Activated naive CD8-positive, alpha-beta T cell treated with anti-CD3 and anti-CD28 coated beads for 36 hours (primary cell): ENCODE measurements around the gene ZNF135. TPM values are rescaled to one million over a fixed set of nuclear protein-coding genes. Genes with fewer than 3 reads are reported as not detected.
A peak's percentile ranks its signal among the peaks of the same experiment; 100 is the strongest.

Source experiments
- DNase-seq: peaks from one replicate; pipeline ENCODE4 v3.0.0; 2021
- H3K27ac Mint-ChIP-seq: one replicate; pipeline ENCODE4 v1.8.0; 2022; ENCODE audit warnings: mild to moderate bottlenecking, moderate library complexity, mixed read lengths
- H3K27me3 Mint-ChIP-seq: one replicate; pipeline ENCODE4 v1.8.0; 2022; ENCODE audit warnings: mild to moderate bottlenecking, mixed read lengths
- H3K36me3 Mint-ChIP-seq: one replicate; pipeline ENCODE4 v1.8.0; 2021; ENCODE audit warnings: mild to moderate bottlenecking, mixed read lengths
- H3K4me1 Mint-ChIP-seq: one replicate; pipeline ENCODE4 v1.8.0; 2021; ENCODE audit warnings: mixed read lengths
- H3K4me3 Mint-ChIP-seq: one replicate; pipeline ENCODE4 v1.8.0; 2022; ENCODE audit warnings: mild to moderate bottlenecking, moderate library complexity, mixed read lengths
- H3K9me3 Mint-ChIP-seq: one replicate; pipeline ENCODE4 v1.8.0; 2022; ENCODE audit warnings: mixed read lengths
- total RNA-seq, 2 experiments: library from RNA; stranded (reverse); gene quantifications; one replicate each; pipeline ENCODE4 v1.2.3, GENCODE V29; 2021

ZNF135 gene
- 1 to 10 TPM; 2.4 to 2.5 TPM for total RNA-seq

DNA sequence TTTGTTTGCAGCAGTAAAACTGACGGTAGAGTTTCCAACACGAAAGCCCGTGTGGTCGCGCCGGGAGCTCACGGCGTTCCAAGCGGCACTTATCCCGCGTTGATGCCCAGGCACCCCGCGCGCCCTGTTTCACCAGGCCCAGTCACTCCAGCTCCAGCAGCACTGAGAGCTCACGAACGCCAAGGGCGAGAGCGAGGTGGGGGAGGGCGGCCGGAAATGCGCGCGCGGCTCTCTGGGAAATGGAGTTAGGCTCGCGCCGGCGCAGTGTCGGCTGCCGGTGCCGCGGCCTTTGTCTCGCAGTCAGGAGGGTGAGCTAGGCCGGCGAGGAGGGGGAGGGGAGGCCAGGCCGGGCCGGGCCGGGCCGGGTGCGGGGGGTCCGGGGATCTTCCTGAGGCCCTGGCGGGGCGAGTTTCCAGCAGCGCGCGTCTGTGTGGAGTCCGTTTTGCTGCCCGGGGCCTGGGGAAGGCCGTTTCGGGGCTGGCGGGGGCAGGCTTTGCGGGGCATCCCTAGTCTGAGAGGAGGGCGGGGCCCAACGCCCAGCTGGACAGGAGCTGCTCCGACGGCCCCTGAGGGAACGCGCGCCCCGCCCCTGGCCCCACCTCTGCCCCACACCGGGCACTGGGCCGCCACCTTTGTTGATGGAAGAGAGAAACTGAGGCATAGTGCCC, at the start of gene ZNF135:
TSS of gene ZNF135 (plus strand) at position 280 of the 668 bp plus-strand sequence. CDS start 721 bp downstream, outside the sequence.
- Mint-ChIP-seq H3K4me3 (peak within 1 kb of the TSS; percentile 78), H3K36me3 (peaks cover 64% of the 10 kb centered on the region), H3K27me3 (peaks cover 19% of the 10 kb centered on the region), H3K9me3 (peaks cover 39% of the 10 kb centered on the region), H3K4me1 (peaks cover 4% of the 10 kb centered on the region), H3K27ac (peak within 1 kb of the TSS; percentile 89)
- DNase-seq = peak; percentile 86

DNA sequence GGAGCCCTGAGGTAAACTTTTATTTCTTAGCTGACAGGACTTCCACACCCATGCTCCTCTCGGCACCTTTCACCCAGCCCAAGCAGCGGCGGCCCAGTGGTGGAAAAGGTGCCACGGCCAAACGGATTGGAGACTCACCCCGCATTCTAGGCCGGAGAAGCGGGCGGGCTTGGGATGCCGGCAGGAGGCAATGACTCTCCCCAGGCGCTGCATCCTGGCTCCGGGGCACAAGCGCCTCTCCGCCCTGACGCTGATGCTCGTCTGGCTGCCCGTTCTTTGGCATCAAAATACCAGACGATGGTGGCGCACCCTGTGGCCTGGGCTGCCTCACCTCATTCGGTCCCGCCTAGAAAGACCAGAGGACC, 49.8 kb upstream of the ZNF135 start:
- Mint-ChIP-seq H3K36me3 (peaks cover 51% of the 10 kb centered on the region), H3K4me1 (peaks cover 14% of the 10 kb centered on the region), H3K27me3 (peaks cover 9% of the 10 kb centered on the region), H3K27ac (no peak overlapping the region), H3K4me3 (peak overlapping the region; percentile 86), H3K9me3 (peaks cover 43% of the 10 kb centered on the region)
- no peak for DNase-seq

DNA sequence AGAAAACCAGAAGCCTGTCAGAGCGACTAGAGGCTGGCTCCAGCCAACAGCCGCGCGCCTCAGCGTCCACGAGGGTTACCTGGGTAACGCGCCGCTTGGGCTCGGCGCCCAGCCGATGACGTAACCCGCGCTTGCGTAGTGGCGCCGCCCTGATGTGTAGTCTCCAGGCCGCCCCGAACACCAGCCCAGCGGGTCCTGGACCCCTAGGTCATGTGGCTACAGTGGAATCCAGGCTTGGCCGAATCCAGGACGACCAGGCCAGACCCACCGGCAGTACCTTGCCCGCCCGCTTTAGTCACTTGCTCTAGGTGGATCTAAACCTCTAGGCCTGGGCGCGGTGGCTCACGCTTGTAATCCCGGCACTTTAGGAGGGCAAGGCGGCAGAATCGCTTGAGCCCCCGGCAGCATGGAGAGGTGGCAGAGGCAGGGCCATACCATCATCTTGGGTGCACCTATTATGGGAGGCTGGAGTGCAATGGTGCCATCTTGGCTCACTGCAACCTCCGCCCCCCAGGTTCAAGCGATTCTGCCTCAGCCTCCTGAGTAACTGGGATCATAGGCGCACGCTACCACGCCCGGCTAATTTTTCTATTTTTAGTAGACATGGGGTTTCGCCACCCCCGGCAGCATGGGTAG, 49.3 kb upstream of the ZNF135 start:
- peaks cover 38% of the 10 kb centered on the region for H3K9me3 Mint-ChIP-seq
- H3K27me3 Mint-ChIP-seq = peaks cover 9% of the 10 kb centered on the region
- H3K36me3 Mint-ChIP-seq = peaks cover 46% of the 10 kb centered on the region
- peak overlapping the region; percentile 86 for H3K4me3 Mint-ChIP-seq
- peak; percentile 90 for DNase-seq
- H3K4me1 Mint-ChIP-seq = peaks cover 10% of the 10 kb centered on the region
- H3K27ac Mint-ChIP-seq = peak overlapping the region; percentile 86

DNA sequence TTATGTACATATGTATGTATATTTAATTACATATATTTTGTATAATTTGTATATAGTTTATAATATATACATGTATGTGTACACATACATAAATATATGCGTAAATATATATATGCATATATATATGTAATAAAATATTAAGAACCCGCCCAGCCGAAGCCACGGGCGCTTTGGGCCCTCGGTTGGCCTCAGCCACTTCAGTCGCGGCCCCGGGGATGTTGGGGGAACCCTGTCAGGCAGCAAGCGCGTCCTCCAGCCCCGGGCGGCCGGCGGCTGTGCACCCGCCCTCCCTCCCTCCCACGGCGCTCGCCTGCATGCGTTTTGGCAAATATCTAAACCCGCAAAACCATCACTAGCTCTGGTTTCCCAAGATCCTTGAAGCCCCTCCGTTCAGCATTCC, 48.6 kb upstream of the ZNF135 start:
- Mint-ChIP-seq H3K4me3 (peak overlapping the region; percentile 86), H3K9me3 (peaks cover 31% of the 10 kb centered on the region)

DNA sequence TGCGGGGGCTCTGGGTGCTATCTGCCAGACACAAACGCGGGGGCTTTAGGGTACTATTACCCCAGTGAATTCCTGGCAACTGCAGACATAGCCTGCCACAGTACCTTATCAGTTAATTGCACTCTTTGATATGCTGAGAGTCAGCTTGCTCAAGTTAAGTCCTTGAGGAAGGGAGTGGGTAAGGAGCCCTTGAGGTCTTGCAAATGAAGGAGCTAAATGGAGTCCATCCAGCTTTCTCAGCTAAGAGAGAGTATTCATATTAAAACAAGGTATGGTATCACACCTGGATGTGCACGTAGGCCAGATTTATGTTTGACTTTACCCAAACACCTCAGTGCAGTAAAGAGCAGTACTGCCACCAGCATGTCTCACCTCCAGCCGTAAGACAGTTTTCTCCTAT, 44.9 kb upstream of the ZNF135 start:
- Mint-ChIP-seq H3K27me3 (peaks cover 13% of the 10 kb centered on the region), H3K9me3 (peaks cover 8% of the 10 kb centered on the region), H3K4me1 (peaks cover 7% of the 10 kb centered on the region), H3K4me3 (no peak overlapping the region), H3K27ac (no peak overlapping the region), H3K36me3 (peaks cover 13% of the 10 kb centered on the region)
- no peak for DNase-seq

More for the DNA sequence above, 48.6 kb upstream of the ZNF135 start:
- H3K27ac Mint-ChIP-seq = peak overlapping the region; percentile 42
- peak; percentile 20 for DNase-seq
- H3K4me1 Mint-ChIP-seq = peaks cover 10% of the 10 kb centered on the region
- peaks cover 39% of the 10 kb centered on the region for H3K36me3 Mint-ChIP-seq
- H3K27me3 Mint-ChIP-seq = peaks cover 9% of the 10 kb centered on the region

DNA sequence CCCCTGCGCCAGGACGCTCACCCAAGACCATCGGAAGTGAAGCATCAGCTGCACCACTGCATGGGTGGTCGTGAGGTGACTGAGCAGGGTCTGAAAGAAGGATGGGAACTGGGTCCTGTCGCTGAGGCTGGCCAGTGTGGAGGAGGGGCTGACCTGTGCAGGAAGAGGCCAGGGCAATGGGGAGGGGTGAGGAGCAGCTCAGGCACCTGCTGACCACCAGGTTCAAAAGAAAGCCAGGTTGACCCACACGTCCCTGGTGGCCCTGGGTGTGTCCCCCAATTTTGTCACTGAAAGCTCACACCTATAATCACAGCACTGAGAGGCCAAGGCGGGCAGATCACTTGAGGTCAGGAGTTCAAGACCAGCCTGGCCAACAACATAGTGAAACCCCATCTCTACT, 39.0 kb upstream of the ZNF135 start:
- peaks cover 2% of the 10 kb centered on the region for H3K4me1 Mint-ChIP-seq
- H3K4me3 Mint-ChIP-seq = no peak overlapping the region
- H3K9me3 Mint-ChIP-seq = peaks cover 2% of the 10 kb centered on the region

DNA sequence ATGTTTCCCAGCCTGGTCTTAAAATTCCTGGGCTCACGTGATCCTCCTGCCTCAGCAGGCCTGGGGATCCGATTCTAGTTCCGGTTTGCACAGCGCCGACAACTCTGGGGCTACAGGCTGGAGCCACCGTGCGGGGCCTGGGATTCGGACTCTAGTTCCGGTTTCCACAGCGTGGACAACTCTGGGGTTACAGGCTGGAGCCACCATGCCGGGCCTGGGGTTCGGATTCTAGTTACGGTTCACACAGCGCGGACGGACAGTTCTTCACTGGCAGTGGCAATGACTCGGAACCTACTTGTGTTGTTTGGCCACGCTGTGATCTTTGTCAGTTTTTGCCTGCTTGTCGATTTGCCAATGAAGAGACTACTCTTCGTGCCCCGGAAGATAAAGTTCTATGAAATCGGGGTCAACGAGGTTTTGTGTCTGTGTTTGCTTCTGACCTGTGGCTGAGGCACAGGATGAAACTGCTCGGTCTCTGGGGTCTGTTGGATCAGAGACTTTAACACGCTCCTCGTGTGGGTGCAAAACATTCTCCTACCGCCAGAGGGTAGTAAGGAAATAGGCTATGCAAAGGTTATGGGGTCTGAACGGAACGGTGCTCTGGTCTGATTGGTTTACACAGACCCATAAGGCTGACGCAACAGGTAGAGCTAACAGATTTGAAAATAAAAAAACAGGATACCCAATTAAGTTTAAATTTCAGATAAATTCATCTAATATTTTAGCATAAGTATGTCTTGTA, 37.4 kb upstream of the ZNF135 start:
- Mint-ChIP-seq H3K27me3 (no peaks in the 10 kb centered on the region), H3K9me3 (peaks cover 2% of the 10 kb centered on the region), H3K36me3 (peaks cover 4% of the 10 kb centered on the region), H3K4me1 (peaks cover 2% of the 10 kb centered on the region), H3K27ac (peak overlapping the region; percentile 77), H3K4me3 (no peak overlapping the region)
- peak; percentile 68 for DNase-seq

More for the DNA sequence above, 39.0 kb upstream of the ZNF135 start:
- no peak for DNase-seq
- no peak overlapping the region for H3K27ac Mint-ChIP-seq
- H3K36me3 Mint-ChIP-seq = peaks cover 4% of the 10 kb centered on the region
- peaks cover 4% of the 10 kb centered on the region for H3K27me3 Mint-ChIP-seq

DNA sequence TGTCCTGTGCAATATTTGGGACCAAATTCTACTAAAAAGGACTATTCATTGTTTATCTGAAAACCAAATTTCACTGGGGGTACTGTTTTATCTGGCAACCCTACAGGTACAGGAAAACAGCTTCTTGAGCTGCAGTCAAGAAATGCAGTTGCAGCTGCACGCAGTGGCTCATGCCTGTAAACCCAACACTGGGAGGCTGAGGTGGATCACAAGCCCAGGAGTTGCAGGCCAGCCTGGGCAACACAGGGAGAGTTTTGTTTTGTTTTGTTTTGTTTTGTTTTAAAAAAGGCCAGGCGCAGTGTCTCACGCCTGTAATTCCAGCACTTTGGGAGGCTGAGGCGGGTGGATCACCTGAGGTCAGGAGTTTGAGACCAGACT, 36.8 kb upstream of the ZNF135 start:
- H3K27ac Mint-ChIP-seq = peak overlapping the region; percentile 77
- no peaks in the 10 kb centered on the region for H3K27me3 Mint-ChIP-seq
- H3K36me3 Mint-ChIP-seq = peaks cover 4% of the 10 kb centered on the region
- DNase-seq = no peak
- no peak overlapping the region for H3K4me3 Mint-ChIP-seq
- H3K9me3 Mint-ChIP-seq = peaks cover 2% of the 10 kb centered on the region
- peaks cover 2% of the 10 kb centered on the region for H3K4me1 Mint-ChIP-seq

DNA sequence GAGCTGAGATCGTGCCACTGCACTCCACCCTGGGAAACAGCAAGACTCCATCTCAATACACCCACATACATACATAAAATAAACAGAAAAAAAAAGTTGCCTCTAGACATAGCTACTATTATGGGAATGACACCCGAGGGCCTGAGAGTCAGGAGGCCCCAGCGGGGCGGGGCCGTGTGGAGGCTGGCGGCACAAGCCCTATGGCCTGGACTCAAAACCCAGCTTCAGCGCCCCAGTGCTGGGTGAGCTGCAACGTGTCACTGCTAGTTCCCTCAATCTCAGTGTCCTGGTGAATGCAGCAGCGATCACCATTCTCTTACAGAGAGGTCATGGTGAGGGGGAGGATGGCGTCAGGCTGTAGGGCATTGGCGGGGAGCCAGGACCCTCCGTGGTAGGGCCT, 34.4 kb upstream of the ZNF135 start:
- Mint-ChIP-seq H3K4me1 (peaks cover 2% of the 10 kb centered on the region), H3K4me3 (no peak overlapping the region), H3K9me3 (peaks cover 5% of the 10 kb centered on the region), H3K27me3 (peaks cover 10% of the 10 kb centered on the region), H3K36me3 (peaks cover 5% of the 10 kb centered on the region), H3K27ac (no peak overlapping the region)
- DNase-seq = no peak

DNA sequence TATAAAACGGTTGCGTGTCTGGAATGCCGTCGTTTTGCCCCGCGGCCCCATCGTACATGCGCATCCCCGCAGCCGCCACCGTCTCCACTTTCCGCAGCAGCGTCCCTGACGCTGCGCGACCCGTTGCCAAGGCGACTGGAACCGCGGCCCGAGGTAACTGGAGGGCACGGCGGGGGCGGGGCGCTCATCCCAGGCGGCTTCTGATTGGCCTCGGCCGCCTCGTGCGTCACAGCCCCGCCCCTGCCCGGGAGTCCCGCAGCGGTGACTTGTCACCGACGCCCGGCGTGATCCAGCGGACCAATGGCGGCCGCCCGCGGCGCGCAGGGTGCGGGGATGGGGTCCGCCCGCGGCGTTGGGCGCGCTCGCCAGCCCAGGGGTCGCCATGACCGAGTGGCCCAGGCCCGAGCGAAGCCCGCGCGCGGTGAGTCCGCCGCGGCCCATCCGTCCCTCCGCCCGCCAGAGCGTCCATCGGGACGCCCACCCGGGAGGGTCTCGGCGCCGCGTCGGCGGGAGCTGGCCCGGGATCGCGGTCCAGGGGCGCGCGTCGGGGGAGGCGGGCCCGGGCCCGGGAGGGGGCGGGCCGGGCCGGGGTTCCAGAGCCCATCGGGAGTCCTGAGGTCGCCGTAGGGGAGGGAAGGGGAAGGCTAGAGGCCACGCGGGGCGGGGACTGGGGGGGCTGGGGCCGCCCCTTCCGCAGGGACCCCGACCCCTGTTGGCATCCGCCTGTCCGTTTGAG, 25.2 kb upstream of the ZNF135 start, which contains the start of gene ZSCAN1:
TSS of gene ZSCAN1 (plus strand) at position 285 of the 736 bp plus-strand sequence. CDS start 3,812 bp downstream, outside the sequence.
- Mint-ChIP-seq H3K4me1 (no peaks in the 10 kb centered on the region), H3K27ac (no peak within 1 kb of the TSS), H3K36me3 (peaks cover 13% of the 10 kb centered on the region), H3K4me3 (peak within 1 kb of the TSS; percentile 58), H3K27me3 (peaks cover 64% of the 10 kb centered on the region), H3K9me3 (peaks cover 23% of the 10 kb centered on the region)
- peak; percentile 83 for DNase-seq

DNA sequence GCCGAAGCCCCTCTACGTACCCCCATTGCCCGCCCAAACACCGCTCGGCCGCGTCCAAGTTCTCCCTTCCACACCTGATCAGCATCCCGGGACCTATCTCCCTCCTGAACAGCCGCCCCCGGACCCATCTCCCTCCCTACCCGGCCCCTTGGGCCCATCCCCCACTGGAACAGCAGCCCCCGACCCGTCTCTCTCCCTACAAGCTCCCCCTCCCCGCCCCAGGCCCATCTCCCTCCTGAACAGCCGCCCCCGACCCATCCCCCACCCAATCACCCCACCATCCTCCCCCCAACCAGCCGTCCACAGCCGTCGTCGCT, 24.6 kb upstream of the ZNF135 start:
- Mint-ChIP-seq H3K36me3 (peaks cover 13% of the 10 kb centered on the region), H3K27ac (no peak overlapping the region), H3K4me1 (no peaks in the 10 kb centered on the region), H3K4me3 (no peak overlapping the region), H3K9me3 (peaks cover 22% of the 10 kb centered on the region), H3K27me3 (peaks cover 62% of the 10 kb centered on the region)
- no peak for DNase-seq

DNA sequence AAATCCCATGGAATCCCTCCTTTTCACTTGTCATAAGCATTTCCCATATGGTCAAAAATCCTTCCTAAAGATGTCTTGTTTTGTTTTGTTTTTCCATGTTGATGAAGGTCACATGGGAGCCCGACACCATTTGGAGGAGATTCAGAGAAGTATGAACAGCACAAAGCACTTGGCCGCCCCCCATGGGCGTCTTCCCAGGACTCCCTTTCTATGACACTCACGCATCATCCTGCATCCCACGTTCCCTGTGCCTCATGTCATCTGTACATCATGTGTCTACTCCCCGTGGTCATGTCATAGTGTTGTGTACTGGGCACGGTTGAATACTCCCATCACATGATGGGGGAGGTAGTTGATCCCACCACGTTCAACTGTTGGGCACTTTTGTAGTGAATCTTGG, 23.2 kb upstream of the ZNF135 start:
- no peak overlapping the region for H3K4me3 Mint-ChIP-seq
- peaks cover 63% of the 10 kb centered on the region for H3K27me3 Mint-ChIP-seq
- H3K27ac Mint-ChIP-seq = no peak overlapping the region
- peaks cover 15% of the 10 kb centered on the region for H3K36me3 Mint-ChIP-seq
- H3K4me1 Mint-ChIP-seq = no peaks in the 10 kb centered on the region
- H3K9me3 Mint-ChIP-seq = peaks cover 24% of the 10 kb centered on the region
- DNase-seq = no peak

DNA sequence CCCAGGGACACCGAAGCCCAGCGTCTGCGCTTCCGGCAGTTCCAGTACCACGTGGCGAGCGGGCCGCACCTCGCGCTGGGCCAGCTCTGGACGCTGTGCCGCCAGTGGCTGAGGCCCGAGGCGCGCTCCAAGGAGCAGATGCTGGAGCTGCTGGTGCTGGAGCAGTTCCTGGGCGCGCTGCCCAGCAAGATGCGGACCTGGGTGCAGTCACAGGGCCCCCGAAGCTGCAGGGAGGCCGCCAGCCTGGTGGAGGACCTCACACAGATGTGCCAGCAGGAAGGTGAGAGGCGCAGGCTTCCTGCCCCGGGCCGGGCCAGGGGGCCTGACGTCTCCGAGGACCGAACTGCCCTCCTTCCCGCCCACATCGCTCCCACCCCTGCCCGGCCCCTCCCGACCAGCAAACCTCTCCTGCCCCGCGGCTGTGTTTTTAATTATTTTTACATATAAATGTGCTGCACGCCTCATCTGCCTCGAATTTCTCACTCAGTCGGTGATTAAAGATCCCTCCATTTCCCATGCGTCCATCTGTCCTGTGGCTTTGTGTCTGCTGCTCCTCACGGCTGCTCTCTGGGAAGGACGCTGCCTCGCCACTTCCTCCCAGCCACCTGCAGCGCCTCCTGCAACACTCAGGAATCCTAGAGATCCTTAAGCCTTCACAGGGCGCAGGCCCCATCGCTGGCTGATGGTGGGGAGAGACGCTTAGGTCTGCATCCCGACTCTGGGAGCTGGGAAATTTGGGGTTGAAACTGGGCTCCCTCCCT, 21.0 kb upstream of the ZNF135 start:
- Mint-ChIP-seq H3K4me1 (no peaks in the 10 kb centered on the region), H3K27me3 (peaks cover 56% of the 10 kb centered on the region), H3K9me3 (peaks cover 32% of the 10 kb centered on the region), H3K27ac (no peak overlapping the region), H3K4me3 (no peak overlapping the region), H3K36me3 (peaks cover 20% of the 10 kb centered on the region)
- no peak for DNase-seq

DNA sequence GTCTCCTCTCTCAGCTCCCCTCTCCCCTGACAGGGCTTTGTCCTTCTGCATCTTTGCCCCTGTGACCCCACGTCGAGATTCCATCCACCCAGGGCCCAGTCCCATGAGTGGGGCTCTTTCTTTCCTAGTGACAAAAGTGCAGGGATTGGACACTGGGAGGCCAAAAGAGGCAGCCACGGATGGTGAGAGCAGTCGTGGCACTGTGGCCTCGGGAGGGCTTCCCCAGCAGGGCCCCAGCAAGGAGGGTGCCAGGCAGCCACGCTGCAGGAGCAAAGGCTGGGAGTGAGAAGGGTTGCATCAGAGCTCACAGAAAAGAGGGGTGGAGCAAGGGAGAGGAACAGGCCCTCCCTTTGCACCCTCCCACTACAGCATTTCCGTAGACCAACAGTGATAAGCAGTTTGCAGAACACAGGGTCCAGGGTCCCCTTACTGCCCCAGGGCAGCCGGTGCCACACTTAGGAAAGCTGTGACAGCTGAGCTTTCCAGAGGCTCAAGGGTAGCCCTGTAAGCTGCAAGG, 20.3 kb upstream of the ZNF135 start:
- Mint-ChIP-seq H3K27me3 (peaks cover 52% of the 10 kb centered on the region), H3K27ac (no peak overlapping the region), H3K36me3 (peaks cover 22% of the 10 kb centered on the region), H3K9me3 (peaks cover 32% of the 10 kb centered on the region), H3K4me1 (no peaks in the 10 kb centered on the region), H3K4me3 (no peak overlapping the region)
- no peak for DNase-seq
